NCI-H146 treated with DMSO at 0.1 percent for 48 hours (cell line): ENCODE results near the gene IFI27L1.

ENCODE experiments used
- DNase-seq: peaks from one replicate; lab custom pipeline; 2025; ENCODE audit not compliant: unreplicated experiment; lab: John Stamatoyannopoulos, UW

IFI27L1 gene

GRCh38 chr14:94080621-94081385, at the start of gene IFI27L1, which contains the start of gene DDX24:
Gene IFI27L1, plus strand, starts transcription at chr14:94081310. Its CDS starts 15,628 bp downstream, at chr14:94096938.
Gene DDX24, minus strand, starts transcription at chr14:94081202. Its CDS starts 1,460 bp downstream, at chr14:94079742.
- DNase-seq, result peak; percentile 66

- no peak for DNase-seq
These were observed 49.2 kb upstream of the IFI27L1 start for GRCh38 chr14:94031883-94032279.

- no peak for DNase-seq
These were observed 46.2 kb upstream of the IFI27L1 start for GRCh38 chr14:94034886-94035285.

GRCh38 chr14:94036313-94037167, 44.6 kb upstream of the IFI27L1 start:
- peak; percentile 2 for DNase-seq

- DNase-seq, result no peak
These were observed 43.2 kb upstream of the IFI27L1 start for GRCh38 chr14:94037954-94038353.

- DNase-seq, result no peak
These were observed 42.6 kb upstream of the IFI27L1 start for GRCh38 chr14:94038510-94038909.

- DNase-seq, result no peak
These were observed 42.0 kb upstream of the IFI27L1 start for GRCh38 chr14:94038921-94039629.

- DNase-seq, result no peak
These were observed 40.9 kb upstream of the IFI27L1 start for GRCh38 chr14:94040247-94040646.

GRCh38 chr14:94040796-94041195, 40.3 kb upstream of the IFI27L1 start:
- no peak for DNase-seq

GRCh38 chr14:94041551-94042346, 39.4 kb upstream of the IFI27L1 start:
- DNase-seq, result no peak

- DNase-seq, result no peak
These were observed 38.5 kb upstream of the IFI27L1 start for GRCh38 chr14:94042433-94043091.

- DNase-seq, result no peak
These were observed 37.9 kb upstream of the IFI27L1 start for GRCh38 chr14:94043111-94043755.

- no peak for DNase-seq
These were observed 37.2 kb upstream of the IFI27L1 start for GRCh38 chr14:94043756-94044475.

- no peak for DNase-seq
These were observed 36.5 kb upstream of the IFI27L1 start for GRCh38 chr14:94044476-94045091.

- no peak for DNase-seq
These were observed 36.0 kb upstream of the IFI27L1 start for GRCh38 chr14:94045101-94045500.

- no peak for DNase-seq
These were observed 35.4 kb upstream of the IFI27L1 start for GRCh38 chr14:94045563-94046345.

GRCh38 chr14:94046696-94047250, 34.3 kb upstream of the IFI27L1 start:
- no peak for DNase-seq
